ENCODE measurements around the gene CDH23. TPM values are rescaled to one million over a fixed set of nuclear protein-coding genes. Genes with fewer than 3 reads are reported as not detected.

The CDH23 gene
- polyA plus RNA-seq, 2 of the 4 experiments (the other 2 are of a cell fraction), result 1.1 to 2.3 TPM

GRCh38 chr10:71568896-71569492, 172.3 kb downstream of the CDH23 start (continued):
- TF ChIP-seq HMGXB4 (CRISPR knock-in tag; IDR thresholded peaks at IDR 0.05; ENCODE audit: borderline replicate concordance) (no peak), ZFP36 (IDR thresholded peaks at IDR 0.05; ENCODE audit: borderline replicate concordance, partially characterized antibody) (no peak), REST (IDR thresholded peaks at IDR 0.05) (no peak), ZSCAN20 (CRISPR knock-in tag; IDR thresholded peaks at IDR 0.05) (no peak)

GRCh38 chr10:71569775-71570588, 173.3 kb downstream of the CDH23 start:
- FAIRE-seq (no peak), ATAC-seq (peak; percentile 66 to 85; a peak in 4 of 6 replicates), DNase-seq (ENCODE audit: low read depth in 1 of 2, low spot score in 1 of 2) (peak; percentile 56 to 76)
- H3K9me3 ChIP-seq, result no peaks in the 10 kb centered on the region
- WGBS (ENCODE audit: missing lambda C conversion rate), result 35% methylated on average over 6 of the region's 6 CpGs
- no peaks in the 10 kb centered on the region for H3K4me1 ChIP-seq
- no peak overlapping the region for H3K4me2 ChIP-seq
- ChIA-PET CTCF (interaction anchor here (0.6 to 9.6 kb wide), 78 partner anchors 9 to 626 kb away, joined by 3 to 163 read pairs (median 4); partner anchors contain the start of genes CDH23 and SLC29A3), POLR2A (no interaction called here)
- TF ChIP-seq RAD21 (conservative IDR thresholded peaks at IDR 0.05 in 1 of 2, IDR thresholded peaks at IDR 0.05 in 1 of 2) (peak; percentile 78 to 81), CTCF (IDR thresholded peaks at IDR 0.05) (peak; percentile 86), FOSB (CRISPR knock-in tag; IDR thresholded peaks at IDR 0.05) (no peak), HMGXB4 (CRISPR knock-in tag; IDR thresholded peaks at IDR 0.05; ENCODE audit: borderline replicate concordance) (no peak), SMC3 (IDR thresholded peaks at IDR 0.05) (peak; percentile 90), HES2 (IDR thresholded peaks at IDR 0.05) (no peak)
- H3K4me3 ChIP-seq, result no peak overlapping the region
- no peak overlapping the region for H3K27ac ChIP-seq

Measured in A549 (cell line).